GM19452 (cell line): Measurements from ENCODE around the gene FBXL19.
A peak's percentile ranks its signal among the peaks of the same experiment; 100 is the strongest.
"Not testable (repeated sequence)": the region's sequence is repeated elsewhere in the genome, so short reads cannot be mapped to it uniquely, and the experiment has no call there.

Source experiments
- ATAC-seq: cut with Tn5 transposase; IDR thresholded peaks from one replicate; pipeline ENCODE4 v1.9.1; 2021; ENCODE audit not compliant: unreplicated experiment

The FBXL19 gene

GRCh38 chr16:30923554-30924075 lies at the start of gene FBXL19:
Gene FBXL19 (plus strand): TSS chr16:30923572. CDS start chr16:30925755, 2,183 bp downstream.
- no peak for ATAC-seq

DNA sequence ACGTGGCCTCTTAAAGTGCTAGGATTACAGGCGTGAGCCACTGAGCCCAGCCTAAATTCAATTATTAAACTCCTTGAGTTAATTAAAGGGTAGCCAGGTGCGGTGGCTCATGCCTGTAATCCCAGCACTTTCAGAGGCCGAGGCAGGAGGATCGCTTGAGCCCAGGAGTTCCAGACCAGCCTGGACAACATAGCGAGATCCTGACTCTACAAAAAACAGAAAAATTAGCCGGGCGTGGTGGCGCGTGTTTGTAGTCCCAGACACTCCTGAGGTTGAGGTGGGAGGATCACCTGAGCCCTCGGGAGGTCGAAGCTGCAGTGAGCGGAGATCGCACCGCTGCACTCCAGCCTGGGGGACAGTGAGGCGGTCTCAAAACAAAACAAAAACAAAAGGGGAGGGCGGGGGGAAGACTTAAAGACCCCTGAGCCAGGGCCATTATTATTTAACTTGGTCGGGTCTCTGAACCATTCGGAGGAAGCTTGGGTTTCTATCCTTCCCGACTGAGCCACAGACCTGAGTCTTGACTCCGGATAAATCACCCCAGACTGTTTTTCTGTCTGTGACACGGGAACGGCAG lies 49.0 kb upstream of the FBXL19 start:
- ATAC-seq = no peak

DNA sequence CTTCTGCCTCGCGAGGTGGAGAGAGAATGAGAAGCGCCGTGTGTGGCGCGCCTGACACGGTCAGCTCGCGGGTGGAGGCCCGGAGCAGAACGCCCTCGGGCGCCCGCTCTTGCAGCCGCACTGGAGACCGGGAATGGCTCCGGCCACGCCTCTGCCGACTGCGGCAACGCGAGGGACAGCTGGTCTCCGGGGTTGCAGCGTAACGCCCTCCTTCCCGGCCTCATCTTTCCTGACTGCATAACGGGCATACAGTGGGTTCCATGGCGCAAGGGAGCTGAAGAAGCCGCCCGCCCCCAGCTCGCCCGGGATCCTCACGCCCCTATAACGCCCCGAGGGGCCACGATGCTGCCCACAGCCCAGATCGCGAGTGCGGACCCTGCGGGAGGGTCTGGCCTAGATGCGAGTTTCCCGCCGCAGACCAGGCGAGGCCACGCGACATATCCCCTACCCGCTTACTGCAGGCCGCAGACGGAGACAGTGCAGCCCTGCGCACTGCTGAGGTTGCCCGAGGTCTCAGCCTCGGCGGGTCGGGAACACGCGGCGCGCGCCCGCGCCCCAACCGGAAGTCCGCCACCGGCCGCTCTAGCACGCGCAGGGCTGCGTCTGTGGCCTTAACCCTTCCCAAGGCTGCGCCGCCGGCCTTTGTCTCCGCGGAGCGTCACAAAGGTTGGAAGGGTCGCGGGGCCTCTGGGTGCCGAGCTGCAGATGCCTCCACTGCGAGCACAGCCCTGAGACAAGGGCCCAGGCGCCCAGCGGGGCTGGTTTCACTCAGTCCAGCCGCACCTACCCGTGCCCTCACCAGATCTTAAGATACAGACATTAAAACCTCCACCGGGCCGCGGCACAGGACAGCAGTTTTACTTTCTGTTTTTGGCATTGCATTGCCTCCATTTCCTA lies 48.3 kb upstream of the FBXL19 start:
- ATAC-seq = peak; percentile 78

- no peak for ATAC-seq
Observed at GRCh38 chr16:30875871-30876801, 47.2 kb upstream of the FBXL19 start.

GRCh38 chr16:30876867-30877266 lies 46.5 kb upstream of the FBXL19 start:
- no peak for ATAC-seq

DNA sequence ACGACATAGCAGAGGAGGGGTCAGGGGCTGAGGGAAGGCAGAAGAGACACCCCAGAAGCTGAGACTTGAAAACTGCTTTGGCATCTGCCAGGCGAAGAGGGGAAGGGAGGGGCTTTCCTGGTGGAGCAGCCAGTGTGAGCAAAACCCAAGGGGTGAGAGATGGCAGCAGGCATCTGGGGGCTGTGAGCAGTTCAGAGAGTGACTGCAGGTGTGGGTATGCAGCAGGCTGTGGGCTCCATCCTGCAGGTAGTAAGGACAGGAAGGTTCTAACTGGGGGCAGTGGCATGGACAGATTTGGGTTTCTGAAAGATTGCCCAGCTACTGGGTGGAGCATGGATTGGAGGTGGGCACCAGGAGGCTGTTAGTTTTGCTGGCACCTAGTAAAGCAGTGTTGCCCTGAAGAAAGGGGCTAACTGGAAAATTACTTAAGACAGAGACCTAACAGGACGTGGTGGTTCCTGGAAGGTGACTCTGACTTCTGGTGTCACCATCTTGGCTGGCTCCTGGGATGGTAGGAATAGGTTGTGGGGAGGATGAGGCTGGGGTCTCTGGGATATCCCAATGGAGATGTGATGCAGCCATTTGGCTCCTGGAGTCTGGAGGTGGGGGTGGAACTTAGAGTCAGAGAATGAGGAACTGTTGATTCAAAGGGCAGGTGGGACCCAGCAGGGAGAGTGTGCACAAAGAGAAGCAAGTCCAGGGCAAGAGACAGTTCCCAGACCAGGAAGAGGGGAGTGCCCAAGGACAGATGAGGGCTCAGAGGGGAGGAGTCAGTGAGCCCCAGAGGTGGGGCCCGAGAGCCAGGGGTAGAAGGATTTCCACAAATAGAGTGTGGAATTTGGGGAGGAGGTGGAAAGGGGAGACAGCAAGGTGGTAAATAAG lies 40.7 kb upstream of the FBXL19 start:
- ATAC-seq = no peak

DNA sequence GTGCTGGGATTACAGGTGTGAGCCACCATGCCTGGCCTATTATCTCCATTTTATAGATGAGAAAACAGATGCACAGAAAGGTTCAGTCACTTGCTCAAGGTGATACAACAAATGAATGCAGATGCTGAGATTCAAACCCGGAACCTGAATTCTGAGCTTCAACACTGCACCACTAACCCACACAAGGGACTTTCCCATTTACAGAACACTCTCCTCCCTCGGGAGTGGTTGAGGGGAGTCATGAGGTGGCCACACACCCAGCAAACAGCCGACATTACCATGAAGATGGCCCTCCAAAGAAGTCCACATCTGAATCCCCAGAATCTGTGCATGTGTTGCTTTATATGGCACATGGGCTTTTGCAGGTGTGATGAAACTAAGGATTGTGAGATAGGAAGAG lies 38.6 kb upstream of the FBXL19 start:
- ATAC-seq = no peak

GRCh38 chr16:30885196-30885595 lies 38.2 kb upstream of the FBXL19 start:
- no peak for ATAC-seq

- no peak for ATAC-seq
Observed at GRCh38 chr16:30886145-30886544, 37.2 kb upstream of the FBXL19 start.

DNA sequence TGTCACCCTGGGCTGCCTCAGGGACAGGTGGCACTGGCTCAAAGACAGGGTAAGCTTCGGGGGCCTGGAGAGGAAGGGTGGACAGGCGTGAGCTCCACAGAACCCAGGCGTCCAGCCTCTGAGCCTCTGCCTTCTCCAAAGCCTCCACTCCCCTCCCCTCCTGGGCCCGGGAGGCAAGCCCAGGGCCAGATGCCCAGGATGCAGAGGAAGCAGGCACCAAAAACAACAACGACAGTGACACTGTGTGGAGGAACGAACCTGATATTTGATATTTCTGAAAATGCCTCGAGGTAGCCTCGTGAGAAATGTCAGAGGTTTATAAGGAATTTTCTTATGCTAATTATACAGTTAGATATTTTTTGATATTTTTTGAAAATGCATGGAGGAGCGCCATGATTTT lies 35.4 kb upstream of the FBXL19 start:
- ATAC-seq = no peak

GRCh38 chr16:30888856-30889499 lies 34.4 kb upstream of the FBXL19 start:
- no peak for ATAC-seq

GRCh38 chr16:30889721-30890120 lies 33.7 kb upstream of the FBXL19 start:
- ATAC-seq = no peak

DNA sequence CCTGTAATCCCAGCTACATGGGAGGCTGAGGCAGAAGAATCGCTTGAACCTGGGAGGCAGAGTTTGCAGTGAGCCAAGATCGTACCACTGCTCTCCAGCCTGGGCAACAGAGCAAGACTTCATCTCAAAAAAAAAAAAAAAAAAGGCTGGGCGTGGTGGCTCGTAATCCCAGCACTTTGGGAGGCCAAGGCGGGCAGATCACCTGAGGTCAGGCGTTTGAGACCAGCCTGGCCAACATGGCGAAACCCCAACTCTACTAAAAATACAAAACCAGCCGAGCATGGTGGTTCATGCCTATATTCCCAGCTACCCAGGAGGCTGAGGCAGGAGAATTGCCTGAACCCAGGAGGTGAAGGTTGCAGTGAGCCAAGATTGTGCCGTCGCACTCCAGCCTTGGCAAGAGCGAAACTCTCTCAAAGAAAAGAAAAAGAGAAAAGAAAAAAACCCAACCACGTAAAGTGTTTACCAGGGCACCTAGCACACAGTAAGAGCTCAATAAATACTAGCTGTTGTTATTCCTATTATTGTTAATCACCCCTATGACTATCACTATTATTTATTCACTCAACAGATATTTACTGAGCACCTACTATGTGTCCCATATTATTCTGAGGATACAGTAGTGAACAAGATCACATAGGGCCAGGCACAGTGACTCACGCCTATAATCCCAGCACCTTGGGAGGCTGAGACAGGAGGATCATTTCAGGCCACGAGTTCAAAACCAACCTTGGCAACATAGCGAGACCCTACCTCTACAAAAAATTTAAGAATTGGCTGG lies 32.1 kb upstream of the FBXL19 start:
- not testable (repeated sequence) for ATAC-seq

DNA sequence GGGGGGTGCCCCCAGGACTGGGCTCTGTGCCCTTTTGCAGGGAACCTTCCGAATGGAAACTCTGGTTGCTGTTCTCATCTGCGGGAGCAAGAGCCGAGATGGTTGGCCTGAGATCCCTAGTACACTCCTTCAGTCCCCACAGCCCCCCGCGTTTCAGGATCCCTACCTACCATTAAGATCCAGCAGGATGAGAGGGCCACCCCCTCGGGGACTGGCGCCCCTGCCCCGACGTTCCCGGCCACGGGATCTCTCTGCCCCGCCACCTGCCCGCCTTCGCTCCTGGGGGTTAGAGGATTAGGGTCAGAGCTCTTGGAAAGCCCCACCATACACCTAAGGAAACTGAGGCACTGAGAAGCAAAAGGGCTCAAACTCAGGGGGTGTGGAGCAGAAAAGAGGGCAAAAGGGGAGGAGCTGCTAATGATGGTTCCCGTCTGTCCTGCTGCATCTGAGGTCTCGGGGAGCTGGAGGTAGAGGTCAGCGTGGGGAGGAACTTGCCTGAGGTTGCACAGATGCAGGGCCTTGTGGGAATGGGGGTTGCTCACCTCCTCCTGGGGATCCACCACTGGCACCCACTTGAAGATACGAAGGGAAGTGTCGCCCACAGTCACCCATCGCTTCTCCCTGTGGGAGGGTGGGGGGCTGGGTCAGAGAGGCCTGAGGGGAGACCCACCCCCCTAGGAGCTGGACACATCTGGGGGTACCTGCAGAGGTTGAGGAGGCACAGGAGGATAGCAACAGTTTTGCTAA lies 30.5 kb upstream of the FBXL19 start:
- no peak for ATAC-seq

DNA sequence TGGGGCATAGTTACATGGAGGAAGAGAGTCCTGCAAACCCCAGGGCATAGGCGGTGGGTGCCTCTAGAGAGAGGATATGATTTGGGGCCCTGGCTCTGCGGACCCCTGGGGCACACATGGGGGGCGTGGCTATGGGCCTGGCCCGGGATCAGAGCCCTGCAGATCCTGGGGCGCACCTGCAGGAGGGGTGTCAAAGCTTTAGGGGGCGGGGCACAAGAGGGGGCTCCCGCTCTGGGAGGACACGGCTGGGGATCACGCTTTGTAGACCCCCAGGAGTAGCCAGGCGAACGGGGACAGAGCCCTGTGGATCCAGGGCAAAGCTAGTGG lies 30.0 kb upstream of the FBXL19 start:
- peak; percentile 11 for ATAC-seq

- ATAC-seq = peak; percentile 63
Observed at GRCh38 chr16:30893744-30894539, 29.4 kb upstream of the FBXL19 start, which contains the start of gene BCL7C. Gene BCL7C (minus strand): TSS chr16:30894077. CDS start chr16:30893944, 133 bp downstream.
